Right cardiac atrium (tissue), 5 donors: ENCODE results near the gene TUBB6. TPM values are rescaled to one million over a fixed set of nuclear protein-coding genes. Genes with fewer than 3 reads are reported as not detected.

Source experiments
- ATAC-seq, 2 donors: fragments of 200-7000 bp; cut with Tn5 transposase; one replicate each; pipeline versions ENCODE4 v1.8.0 to v1.9.1; 2020; ENCODE audit warnings: moderate library complexity in 2 of 2, mild to moderate bottlenecking in 1 of 2
- DNase-seq, 3 donors: peaks; one replicate each; pipeline ENCODE4 v3.0.0-alpha.2; 2020
- H3K27ac ChIP-seq: one replicate; pipeline ENCODE4 v1.5.1; 2013; ENCODE audit warnings: mild to moderate bottlenecking, low read length, control low read depth, moderate library complexity
- H3K27me3 ChIP-seq: one replicate; pipeline ENCODE4 v1.6.1; 2013; ENCODE audit not compliant: control insufficient read depth, insufficient read depth
- H3K4me1 ChIP-seq: one replicate; pipeline ENCODE4 v1.6.1; 2013; ENCODE audit warnings: low read length; ENCODE audit not compliant: control insufficient read depth, insufficient read depth
- H3K4me3 ChIP-seq: one replicate; pipeline ENCODE4 v1.5.1; 2013; ENCODE audit warnings: low read length, control low read depth
- H3K9me3 ChIP-seq: one replicate; pipeline ENCODE4 v1.6.1; 2013; ENCODE audit warnings: low read length; ENCODE audit not compliant: control insufficient read depth
- WGBS: extraction: QIAGEN DNeasy Blood & Tissue Kit; methylation state at CpG from one replicate; pipeline ENCODE4 v1.1.7; 2013; 5-methylcytosine and 5-hydroxymethylcytosine counted together
- intact Hi-C, 4 donors: fragments of 100-400 bp; cut with DNase I; formaldehyde crosslinking; loops; one replicate each; pipeline versions ENCODE4 v1.11.0 to v1.14.0; 2022 to 2023
- polyA plus RNA-seq: library from polyadenylated mRNA; stranded (reverse); fragments of 200-250 nt; gene quantifications from one replicate; pipeline ENCODE4 v1.2.3, GENCODE V29; 2013
- total RNA-seq, 4 donors: library from RNA; stranded (reverse); fragmentation: NEBNext Ultra II Directional; extraction: Animal tissue kit (Norgen Biotek cat#: 25700); gene quantifications; one replicate each; pipeline ENCODE4 v1.2.1, GENCODE V29; 2021
- donor health status: healthy with polysubstance abuse.
- donor health status: DM: no; HTN: yes; CAD: no.
- donor health status: DM: no; HTN: no; CAD: no.
- donor health status: DM: no; HTN: yes; CAD: no; lungs with severe emphysema.
- donor health status: DM: yes; HTN: yes; CAD: no.

The TUBB6 gene
- total and polyA plus RNA-seq, 5 donors, result 69.0 to 189 (median 136) TPM

DNA sequence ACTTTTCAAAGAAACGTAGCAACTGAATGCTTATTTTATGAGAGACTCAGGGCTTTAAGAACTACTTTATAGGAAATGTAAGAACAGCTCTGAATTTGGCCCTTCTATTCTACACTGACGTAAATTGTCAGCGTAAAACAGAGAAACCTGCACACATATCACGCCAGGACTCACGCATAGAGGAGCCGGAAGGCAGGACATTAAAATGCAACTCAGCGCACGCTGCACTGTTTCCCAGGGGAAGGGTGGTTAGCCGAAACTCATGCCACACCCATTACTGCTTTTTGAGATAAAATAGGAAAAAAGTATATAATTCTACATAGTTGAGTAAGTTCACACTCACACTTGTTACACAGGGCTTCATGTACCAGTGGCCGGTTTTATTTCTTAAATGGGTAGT, 7.4 kb downstream of the TUBB6 start:
- no peaks in the 10 kb centered on the region for H3K27me3 ChIP-seq
- H3K27ac ChIP-seq, result peak overlapping the region; percentile 19
- DNase-seq (peak in 2 of 3 donors; percentile 68 to 75), ATAC-seq (peak; percentile 25 to 63)
- intact Hi-C loops, result loop anchor here in 1 of 4 donors (10.0 kb wide), 1 partner anchor 59 kb away; the partner anchor contains the start of gene AFG3L2
- H3K9me3 ChIP-seq, result no peaks in the 10 kb centered on the region
- H3K4me1 ChIP-seq, result peaks cover 10% of the 10 kb centered on the region
- 49% methylated on average over 10 of the region's 10 CpGs for WGBS
- H3K4me3 ChIP-seq, result no peak overlapping the region

DNA sequence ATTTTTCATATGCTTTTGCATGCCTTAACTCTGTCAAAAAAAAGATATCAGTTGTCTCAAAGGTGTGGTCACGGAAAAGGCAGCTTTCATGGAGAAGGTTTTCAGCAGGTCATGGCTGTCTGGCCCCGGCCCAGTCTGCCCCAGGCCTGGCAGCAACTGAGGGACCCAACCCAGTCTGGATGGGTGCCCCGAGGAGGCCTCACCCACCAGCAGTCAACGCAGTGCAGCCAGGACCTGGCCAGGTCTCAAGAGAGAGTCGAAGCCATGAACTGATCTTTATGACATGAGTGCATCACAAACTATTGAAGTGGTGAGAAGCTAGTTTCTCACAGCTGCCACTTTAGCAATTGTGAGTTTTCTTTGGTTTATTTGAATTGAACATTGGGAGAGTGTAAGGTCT, 7.9 kb downstream of the TUBB6 start:
- H3K27ac ChIP-seq, result peak overlapping the region; percentile 37
- intact Hi-C loops, result loop anchor here in 1 of 4 donors (10.0 kb wide), 1 partner anchor 59 kb away; the partner anchor contains the start of gene AFG3L2
- ATAC-seq, result peak; percentile 76 to 81

DNA sequence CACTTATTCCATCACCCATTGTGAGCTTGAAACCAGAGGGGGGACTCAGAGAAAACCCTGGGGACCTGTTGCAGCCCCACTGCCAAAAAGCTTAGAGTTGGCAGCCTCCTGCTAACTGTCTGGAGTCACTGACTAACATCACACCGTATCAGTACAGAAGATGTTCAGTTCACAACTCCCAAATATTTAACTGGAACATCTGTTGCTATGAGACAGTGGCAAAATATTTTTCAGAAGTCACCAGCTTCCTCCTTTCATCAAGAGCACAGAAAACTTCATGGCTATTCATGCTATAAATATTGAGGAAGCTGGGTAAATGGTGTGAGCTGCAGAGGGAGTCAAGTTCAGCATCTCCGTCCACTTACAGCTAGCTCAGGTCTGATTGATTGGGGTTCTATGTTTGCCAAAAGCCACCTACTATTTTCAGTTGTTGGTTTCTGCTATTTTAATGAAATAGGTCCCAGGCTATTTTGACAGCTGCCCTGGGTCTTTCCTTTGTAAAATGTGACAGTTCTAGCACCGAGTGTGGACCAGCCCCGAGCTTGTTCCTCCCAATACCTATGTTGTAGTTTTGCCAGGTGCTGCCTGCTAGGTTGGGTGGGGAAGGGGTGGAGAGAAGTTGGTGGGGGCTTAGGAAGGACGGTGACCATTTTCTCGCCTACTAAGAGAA, 9.8 kb downstream of the TUBB6 start:
- no peaks in the 10 kb centered on the region for H3K27me3 ChIP-seq
- ATAC-seq, result peak; percentile 74 to 79
- DNase-seq, result no peak
- H3K4me3 ChIP-seq, result no peak overlapping the region
- peak overlapping the region; percentile 84 for H3K27ac ChIP-seq
- H3K4me1 ChIP-seq, result peaks cover 10% of the 10 kb centered on the region
- intact Hi-C loops, result loop anchor here in 1 of 4 donors (10.0 kb wide), 1 partner anchor 57 kb away; the partner anchor contains the start of gene AFG3L2
- 28% methylated on average over 6 of the region's 6 CpGs for WGBS
- no peaks in the 10 kb centered on the region for H3K9me3 ChIP-seq

More for the DNA sequence above, 7.9 kb downstream of the TUBB6 start:
- H3K27me3 ChIP-seq, result no peaks in the 10 kb centered on the region
- no peaks in the 10 kb centered on the region for H3K9me3 ChIP-seq
- DNase-seq, result peak; percentile 83 to 90 (median 87)
- H3K4me3 ChIP-seq, result no peak overlapping the region
- 37% methylated on average over 5 of the region's 5 CpGs for WGBS
- peaks cover 7% of the 10 kb centered on the region for H3K4me1 ChIP-seq

DNA sequence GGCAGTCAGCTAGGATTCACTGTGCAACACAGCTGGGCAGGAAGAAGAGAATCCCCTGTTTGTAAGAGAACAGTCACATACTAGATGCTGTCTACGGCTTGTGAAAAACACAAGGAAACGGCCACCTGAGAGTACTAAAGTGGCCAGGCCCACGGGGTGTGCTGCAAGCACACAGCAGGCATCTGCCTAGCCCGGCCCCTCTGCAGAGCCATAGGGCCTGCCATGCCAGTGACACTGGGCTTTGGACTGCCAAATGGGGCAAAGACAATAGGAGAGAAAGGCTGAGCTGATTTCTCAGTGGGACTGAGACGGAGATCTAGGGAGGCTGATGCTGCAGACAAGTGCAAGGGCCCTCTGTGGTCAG, 10.3 kb downstream of the TUBB6 start:
- WGBS, result 25% methylated on average over 5 of the region's 5 CpGs
- intact Hi-C loops, result loop anchor here in 1 of 4 donors (10.0 kb wide), 1 partner anchor 56 kb away; the partner anchor contains the start of gene AFG3L2
- no peak overlapping the region for H3K4me3 ChIP-seq
- DNase-seq (no peak), ATAC-seq (peak; percentile 31 to 58)
- H3K9me3 ChIP-seq, result no peaks in the 10 kb centered on the region
- peak overlapping the region; percentile 84 for H3K27ac ChIP-seq
- H3K27me3 ChIP-seq, result no peaks in the 10 kb centered on the region
- peaks cover 10% of the 10 kb centered on the region for H3K4me1 ChIP-seq

DNA sequence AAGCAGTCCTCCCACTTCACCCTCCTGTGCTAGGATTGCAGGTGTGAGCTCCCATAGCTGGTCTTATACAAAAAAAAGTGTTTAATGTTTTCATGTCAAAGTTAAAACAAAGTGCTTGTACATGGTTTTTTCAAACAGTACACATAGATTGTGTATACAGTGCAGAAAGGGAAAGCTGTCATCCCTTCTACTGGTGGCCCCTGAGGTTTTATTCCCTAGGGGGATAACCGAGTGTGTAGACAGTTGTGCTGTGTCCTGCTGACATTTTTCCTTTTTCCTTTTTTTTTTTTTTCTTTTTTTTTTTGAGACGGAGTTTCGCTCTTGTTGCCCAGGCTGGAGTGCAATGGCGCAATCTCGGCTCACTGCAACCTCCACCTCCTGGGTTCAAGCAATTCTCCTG, 10.8 kb downstream of the TUBB6 start:
- H3K27ac ChIP-seq, result peak overlapping the region; percentile 84
- DNase-seq (no peak), ATAC-seq (no peak)
- H3K4me1 ChIP-seq, result peaks cover 10% of the 10 kb centered on the region
- H3K27me3 ChIP-seq, result no peaks in the 10 kb centered on the region
- no peaks in the 10 kb centered on the region for H3K9me3 ChIP-seq
- intact Hi-C loops, result loop anchor here in 1 of 4 donors (10.0 kb wide), 1 partner anchor 56 kb away; the partner anchor contains the start of gene AFG3L2
- H3K4me3 ChIP-seq, result no peak overlapping the region
- 63% methylated on average over 5 of the region's 5 CpGs for WGBS

DNA sequence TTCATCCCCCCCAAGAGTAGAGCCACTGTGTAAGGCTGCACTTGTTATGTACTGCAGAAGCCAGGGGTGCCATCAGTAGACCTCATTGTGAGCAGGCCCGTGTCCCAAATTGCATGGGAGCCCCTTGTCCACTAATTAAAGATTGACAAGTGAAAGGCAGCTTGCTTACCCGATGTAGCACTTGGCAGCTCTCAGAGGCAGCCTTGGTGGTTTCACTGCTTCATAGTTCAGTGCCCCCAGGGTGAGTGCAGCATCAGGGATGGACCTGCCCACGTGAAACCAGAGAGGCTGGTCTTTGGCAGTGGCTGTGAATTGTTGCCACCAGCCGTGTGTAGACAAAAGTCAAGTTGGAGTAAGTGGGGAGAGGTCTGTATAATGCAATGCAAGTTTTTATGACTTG, 13.3 kb downstream of the TUBB6 start:
- peaks cover 8% of the 10 kb centered on the region for H3K4me1 ChIP-seq
- DNase-seq (no peak), ATAC-seq (no peak)
- no peak overlapping the region for H3K27ac ChIP-seq
- WGBS, result 47% methylated on average over 4 of the region's 4 CpGs
- intact Hi-C loops, result no loop called here
- no peaks in the 10 kb centered on the region for H3K27me3 ChIP-seq
- H3K4me3 ChIP-seq, result no peak overlapping the region
- no peaks in the 10 kb centered on the region for H3K9me3 ChIP-seq

DNA sequence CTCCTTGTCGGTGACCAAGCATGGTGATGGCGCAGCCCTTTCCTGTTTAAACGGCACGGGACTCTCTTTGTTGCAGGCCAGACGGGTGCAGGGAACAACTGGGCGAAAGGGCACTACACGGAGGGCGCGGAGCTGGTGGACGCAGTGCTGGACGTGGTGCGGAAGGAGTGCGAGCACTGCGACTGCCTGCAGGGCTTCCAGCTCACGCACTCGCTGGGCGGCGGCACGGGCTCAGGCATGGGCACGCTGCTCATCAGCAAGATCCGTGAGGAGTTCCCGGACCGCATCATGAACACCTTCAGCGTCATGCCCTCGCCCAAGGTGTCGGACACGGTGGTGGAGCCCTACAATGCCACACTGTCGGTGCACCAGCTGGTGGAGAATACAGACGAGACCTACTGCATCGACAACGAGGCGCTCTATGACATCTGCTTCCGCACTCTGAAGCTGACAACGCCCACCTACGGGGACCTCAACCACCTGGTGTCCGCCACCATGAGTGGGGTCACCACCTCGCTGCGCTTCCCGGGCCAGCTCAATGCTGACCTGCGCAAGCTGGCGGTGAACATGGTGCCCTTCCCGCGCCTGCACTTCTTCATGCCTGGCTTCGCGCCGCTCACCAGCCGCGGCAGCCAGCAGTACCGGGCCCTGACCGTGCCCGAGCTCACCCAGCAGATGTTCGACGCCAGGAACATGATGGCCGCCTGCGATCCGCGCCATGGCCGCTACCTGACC, 17.1 kb downstream of the TUBB6 start:
- no peaks in the 10 kb centered on the region for H3K27me3 ChIP-seq
- peaks cover 9% of the 10 kb centered on the region for H3K4me1 ChIP-seq
- H3K27ac ChIP-seq, result no peak overlapping the region
- DNase-seq (peak in 1 of 3 donors; percentile 64), ATAC-seq (no peak)
- WGBS, result 97% methylated on average over 58 of the region's 58 CpGs
- intact Hi-C loops, result no loop called here
- no peak overlapping the region for H3K4me3 ChIP-seq
- H3K9me3 ChIP-seq, result no peaks in the 10 kb centered on the region

DNA sequence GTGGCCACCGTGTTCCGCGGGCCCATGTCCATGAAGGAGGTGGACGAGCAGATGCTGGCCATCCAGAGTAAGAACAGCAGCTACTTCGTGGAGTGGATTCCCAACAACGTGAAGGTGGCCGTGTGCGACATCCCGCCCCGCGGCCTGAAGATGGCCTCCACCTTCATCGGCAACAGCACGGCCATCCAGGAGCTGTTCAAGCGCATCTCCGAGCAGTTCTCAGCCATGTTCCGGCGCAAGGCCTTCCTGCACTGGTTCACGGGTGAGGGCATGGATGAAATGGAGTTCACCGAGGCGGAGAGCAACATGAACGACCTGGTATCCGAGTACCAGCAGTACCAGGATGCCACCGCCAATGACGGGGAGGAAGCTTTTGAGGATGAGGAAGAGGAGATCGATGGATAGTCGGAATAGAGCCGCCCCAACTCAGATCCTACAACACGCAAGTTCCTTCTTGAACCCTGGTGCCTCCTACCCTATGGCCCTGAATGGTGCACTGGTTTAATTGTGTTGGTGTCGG, 17.7 kb downstream of the TUBB6 start:
- no peaks in the 10 kb centered on the region for H3K27me3 ChIP-seq
- intact Hi-C loops, result no loop called here
- no peak for ATAC-seq
- H3K4me1 ChIP-seq, result peaks cover 9% of the 10 kb centered on the region
- no peak overlapping the region for H3K27ac ChIP-seq
- 97% methylated on average over 29 of the region's 29 CpGs for WGBS
- H3K4me3 ChIP-seq, result no peak overlapping the region
- no peak for DNase-seq
- H3K9me3 ChIP-seq, result no peaks in the 10 kb centered on the region

DNA sequence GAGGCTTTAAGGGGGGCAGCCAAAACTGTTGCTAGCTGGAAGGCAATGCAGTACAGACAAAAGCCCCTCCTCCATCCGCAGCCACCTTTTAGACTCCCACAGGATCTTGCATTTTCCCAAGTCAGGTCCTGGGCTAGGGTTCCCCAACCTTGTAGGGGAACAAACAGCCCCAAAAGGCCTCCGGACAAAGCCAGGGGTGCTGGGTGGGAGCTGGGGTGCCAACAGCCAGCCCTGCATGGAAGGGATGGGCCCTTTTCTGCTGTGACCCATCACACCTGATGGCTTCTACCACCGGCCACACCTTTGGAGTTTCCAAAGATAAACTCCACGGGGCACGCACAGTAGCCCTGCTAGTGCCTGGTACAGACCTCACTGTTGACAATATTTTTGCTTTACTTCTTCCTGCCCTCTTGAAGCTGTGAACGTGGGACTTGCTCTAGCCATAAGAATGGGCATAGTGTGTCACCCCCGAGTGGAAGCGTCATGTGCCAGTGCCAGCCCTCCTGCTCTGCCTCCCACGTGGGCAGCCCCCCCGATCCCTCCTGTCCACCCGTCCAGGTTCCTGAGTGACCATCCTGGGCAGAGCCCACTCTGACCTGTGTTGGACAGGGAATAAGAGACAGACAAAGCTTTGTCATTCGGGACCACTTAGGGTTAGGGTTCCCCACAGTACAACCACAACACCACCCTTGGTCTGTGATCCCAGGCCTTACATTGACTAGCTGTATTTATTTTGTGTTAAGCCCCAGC, 18.8 kb downstream of the TUBB6 start:
- Histone ChIP-seq H3K27ac (no peak overlapping the region), H3K9me3 (no peaks in the 10 kb centered on the region), H3K27me3 (no peaks in the 10 kb centered on the region), H3K4me1 (peaks cover 6% of the 10 kb centered on the region), H3K4me3 (no peak overlapping the region)
- WGBS, result 74% methylated on average over 12 of the region's 12 CpGs
- intact Hi-C loops, result no loop called here
- DNase-seq, result no peak
- ATAC-seq, result peak; percentile 7 to 10

DNA sequence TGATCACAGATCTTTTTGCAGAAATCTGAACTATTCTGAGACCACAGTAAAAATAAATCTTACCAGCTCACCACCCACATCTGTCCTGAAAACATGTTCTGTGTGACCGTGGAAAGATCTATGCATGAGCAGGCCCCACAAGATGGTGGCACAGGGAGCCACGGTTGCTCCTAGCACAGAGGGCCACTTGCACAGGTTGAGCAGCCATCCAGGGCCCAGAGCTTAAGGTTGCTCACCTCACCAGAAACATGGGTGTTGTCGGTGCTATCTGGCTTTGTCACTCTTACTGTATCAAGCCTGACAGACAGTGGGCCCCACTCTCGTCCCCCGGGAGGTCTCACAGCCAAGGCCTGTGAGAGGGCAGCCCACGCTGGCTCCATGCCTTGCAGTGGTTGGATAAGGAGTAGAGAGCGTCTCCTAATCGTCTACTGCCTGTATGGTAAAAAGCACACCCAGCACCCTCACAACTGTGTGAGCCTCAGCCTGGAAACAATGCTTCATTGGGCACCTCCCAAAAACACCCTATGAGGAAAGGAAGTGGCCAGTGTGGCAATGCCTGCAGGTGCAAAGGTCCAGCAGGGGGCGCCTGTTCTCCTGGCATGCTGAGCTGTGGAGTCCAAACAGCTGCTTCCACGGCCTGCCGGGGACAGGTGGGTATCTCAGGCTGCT, 19.6 kb downstream of the TUBB6 start:
- intact Hi-C loops, result no loop called here
- H3K27ac ChIP-seq, result peak overlapping the region; percentile 33
- 40% methylated on average over 11 of the region's 11 CpGs for WGBS

More for the DNA sequence above, 19.6 kb downstream of the TUBB6 start:
- H3K4me1 ChIP-seq, result peaks cover 6% of the 10 kb centered on the region
- H3K27me3 ChIP-seq, result no peaks in the 10 kb centered on the region
- peak; percentile 85 to 94 (median 91) for DNase-seq
- H3K4me3 ChIP-seq, result no peak overlapping the region
- peak; percentile 80 to 84 for ATAC-seq
- H3K9me3 ChIP-seq, result no peaks in the 10 kb centered on the region
